ENCODE data around the gene PCDHA10. TPM values are rescaled to one million over a fixed set of nuclear protein-coding genes. Genes with fewer than 3 reads are reported as not detected.
"Not testable (repeated sequence)": the region's sequence is repeated elsewhere in the genome, so short reads cannot be mapped to it uniquely, and the experiment has no call there.

PCDHA10 gene
- polyA plus RNA-seq, 1 donor (not counting 4 experiments of a cell fraction or from before 2014, with no cell fraction given): 0.03 TPM

- no peak overlapping the region for H3K27ac ChIP-seq (ENCODE audit: control insufficient read depth, insufficient read depth, low read length)
Measured at GRCh38 chr5:140842798-140843733, 12.6 kb upstream of the PCDHA10 start.

GRCh38 chr5:140848139-140849102 lies 7.3 kb upstream of the PCDHA10 start, which contains the start of gene PCDHA9:
PCDHA9 (plus strand) TSS chr5:140848382; CDS start chr5:140848496, 114 bp downstream.
- H3K27me3 ChIP-seq (ENCODE audit: control insufficient read depth, extremely low read depth, insufficient read depth, low read length); FAIRE-seq; H3K27ac ChIP-seq (ENCODE audit: control insufficient read depth, insufficient read depth, low read length); H2AFZ ChIP-seq (ENCODE audit: control insufficient read depth, low read length); H3K4me1 ChIP-seq (ENCODE audit: control insufficient read depth, extremely low read depth, insufficient read depth, low read length); H3K79me2 ChIP-seq (ENCODE audit: control insufficient read depth, insufficient read depth, low read length); H3K4me3 ChIP-seq (ENCODE audit: control insufficient read depth in 2 of 3, extremely low read depth in 1 of 3, insufficient read depth in 2 of 3, low read depth in 1 of 3, low read length in 3 of 3); DNase-seq (ENCODE audit: low read depth, low spot score); H3K36me3 ChIP-seq (ENCODE audit: control insufficient read depth in 2 of 2, extremely low read depth in 1 of 2, insufficient read depth in 2 of 2, low read length in 2 of 2); H3K4me2 ChIP-seq (ENCODE audit: control insufficient read depth, extremely low read depth, insufficient read depth, low read depth, low read length); H3K9me3 ChIP-seq (ENCODE audit: control insufficient read depth, low read depth, low read length); H4K20me1 ChIP-seq (ENCODE audit: control insufficient read depth, extremely low read depth, insufficient read depth, low read length); dilution Hi-C loops (cut with MboI; ENCODE audit: extremely low pct_ligation_motif_present, low sequenced_read_pairs); H3K9ac ChIP-seq (ENCODE audit: control insufficient read depth, extremely low read depth, insufficient read depth, low read length); H3K9me1 ChIP-seq (ENCODE audit: control insufficient read depth, extremely low read depth, insufficient read depth, low read length): not testable (repeated sequence)

More at GRCh38 chr5:140842798-140843733, 12.6 kb upstream of the PCDHA10 start:
- no peak overlapping the region for H3K4me2 ChIP-seq (ENCODE audit: control insufficient read depth, extremely low read depth, insufficient read depth, low read depth, low read length)
- H3K4me3 ChIP-seq (ENCODE audit: control insufficient read depth in 2 of 3, extremely low read depth in 1 of 3, insufficient read depth in 2 of 3, low read depth in 1 of 3, low read length in 3 of 3): no peak overlapping the region
- no peak for FAIRE-seq
- dilution Hi-C loops (cut with MboI; ENCODE audit: extremely low pct_ligation_motif_present, low sequenced_read_pairs): no loop called here
- H3K27me3 ChIP-seq (ENCODE audit: control insufficient read depth, extremely low read depth, insufficient read depth, low read length): no peaks in the 10 kb centered on the region
- no peaks in the 10 kb centered on the region for H3K4me1 ChIP-seq (ENCODE audit: control insufficient read depth, extremely low read depth, insufficient read depth, low read length)
- no peaks in the 10 kb centered on the region for H4K20me1 ChIP-seq (ENCODE audit: control insufficient read depth, extremely low read depth, insufficient read depth, low read length)
- no peaks in the 10 kb centered on the region for H3K9me1 ChIP-seq (ENCODE audit: control insufficient read depth, extremely low read depth, insufficient read depth, low read length)
- peaks cover 6% of the 10 kb centered on the region for H3K9me3 ChIP-seq (ENCODE audit: control insufficient read depth, low read depth, low read length)
- no peak overlapping the region for H3K9ac ChIP-seq (ENCODE audit: control insufficient read depth, extremely low read depth, insufficient read depth, low read length)
- H3K36me3 ChIP-seq (ENCODE audit: control insufficient read depth in 2 of 2, extremely low read depth in 1 of 2, insufficient read depth in 2 of 2, low read length in 2 of 2): no peaks in the 10 kb centered on the region
- H2AFZ ChIP-seq (ENCODE audit: control insufficient read depth, low read length): no peak overlapping the region
- no peaks in the 10 kb centered on the region for H3K79me2 ChIP-seq (ENCODE audit: control insufficient read depth, insufficient read depth, low read length)
- DNase-seq (ENCODE audit: low read depth, low spot score): no peak
- TF ChIP-seq EZH2 (IDR thresholded peaks at IDR 0.05; ENCODE audit: low read length) (no peak), CTCF (optimal IDR thresholded peaks at IDR 0.05 in 1 of 3, IDR thresholded peaks at IDR 0.05 in 1 of 3, conservative IDR thresholded peaks at IDR 0.05 in 1 of 3; ENCODE audit: extremely low read depth in 1 of 3, insufficient read depth in 2 of 3, low read length in 3 of 3) (no peak)

GRCh38 chr5:140849831-140850634 lies 5.7 kb upstream of the PCDHA10 start:
- H4K20me1 ChIP-seq (ENCODE audit: control insufficient read depth, extremely low read depth, insufficient read depth, low read length); H3K27ac ChIP-seq (ENCODE audit: control insufficient read depth, insufficient read depth, low read length); H3K27me3 ChIP-seq (ENCODE audit: control insufficient read depth, extremely low read depth, insufficient read depth, low read length); H3K79me2 ChIP-seq (ENCODE audit: control insufficient read depth, insufficient read depth, low read length); dilution Hi-C loops (cut with MboI; ENCODE audit: extremely low pct_ligation_motif_present, low sequenced_read_pairs); H3K9me3 ChIP-seq (ENCODE audit: control insufficient read depth, low read depth, low read length); H3K4me3 ChIP-seq (ENCODE audit: control insufficient read depth in 2 of 3, extremely low read depth in 1 of 3, insufficient read depth in 2 of 3, low read depth in 1 of 3, low read length in 3 of 3); H2AFZ ChIP-seq (ENCODE audit: control insufficient read depth, low read length); H3K9me1 ChIP-seq (ENCODE audit: control insufficient read depth, extremely low read depth, insufficient read depth, low read length); H3K4me2 ChIP-seq (ENCODE audit: control insufficient read depth, extremely low read depth, insufficient read depth, low read depth, low read length); FAIRE-seq; DNase-seq (ENCODE audit: low read depth, low spot score); H3K4me1 ChIP-seq (ENCODE audit: control insufficient read depth, extremely low read depth, insufficient read depth, low read length); H3K9ac ChIP-seq (ENCODE audit: control insufficient read depth, extremely low read depth, insufficient read depth, low read length); H3K36me3 ChIP-seq (ENCODE audit: control insufficient read depth in 2 of 2, extremely low read depth in 1 of 2, insufficient read depth in 2 of 2, low read length in 2 of 2): not testable (repeated sequence)

Data from keratinocyte (primary cell).